Upper lobe of right lung (tissue), 1 donor: Measurements from ENCODE around the gene IFI44. TPM values are rescaled to one million over a fixed set of nuclear protein-coding genes. Genes with fewer than 3 reads are reported as not detected.

Experiments used
- ATAC-seq: fragments of 200-7000 bp; cut with Tn5 transposase; one replicate; pipeline ENCODE4 v1.9.1; 2020; ENCODE audit warnings: mild to moderate bottlenecking, moderate library complexity
- DNase-seq: peaks from one replicate; pipeline ENCODE4 v3.0.0-alpha.2; 2020
- H3K27ac ChIP-seq: fragments of 200-600 bp; one replicate; pipeline ENCODE4 v1.8.0; 2022
- H3K27me3 ChIP-seq: fragments of 200-600 bp; one replicate; pipeline ENCODE4 v1.8.0; 2022; ENCODE audit warnings: mild to moderate bottlenecking
- H3K36me3 ChIP-seq: fragments of 200-600 bp; one replicate; pipeline ENCODE4 v1.8.0; 2022
- H3K4me1 ChIP-seq: fragments of 200-600 bp; one replicate; pipeline ENCODE4 v1.8.0; 2022
- H3K4me3 ChIP-seq: fragments of 200-600 bp; one replicate; pipeline ENCODE4 v1.8.0; 2022; ENCODE audit warnings: mild to moderate bottlenecking
- H3K9me3 ChIP-seq: fragments of 200-600 bp; one replicate; pipeline ENCODE4 v1.8.0; 2022
- CTCF ChIP-seq: fragments of 200-600 bp; IDR thresholded peaks from one replicate; pipeline ENCODE4 v1.8.0; 2022; ENCODE audit warnings: antibody characterized with exemption
- intact Hi-C: fragments of 100-400 bp; cut with DNase I; formaldehyde crosslinking; loops from one replicate; pipeline ENCODE4 v1.11.0; 2022
- total RNA-seq: library from RNA; stranded (reverse); fragmentation: NEBNext Ultra II Directional; extraction: Animal tissue kit (Norgen Biotek cat#: 25700); gene quantifications from one replicate; pipeline ENCODE4 v1.2.1, GENCODE V29; 2021
- donor health status: DM: no; HTN: yes; CAD: no; lungs with severe emphysema.

The IFI44 gene
- total RNA-seq, 1 donor from 2014 or later, result 63.2 TPM

- intact Hi-C loops, result no loop called here
- no peaks in the 10 kb centered on the region for H3K9me3 ChIP-seq
- H3K27me3 ChIP-seq, result no peaks in the 10 kb centered on the region
- no peaks in the 10 kb centered on the region for H3K36me3 ChIP-seq
- DNase-seq, result no peak
- H3K27ac ChIP-seq, result no peak overlapping the region
- H3K4me3 ChIP-seq, result no peak overlapping the region
- H3K4me1 ChIP-seq, result no peaks in the 10 kb centered on the region
- no peak for TF ChIP-seq CTCF
- ATAC-seq, result no peak
Measured at GRCh38 chr1:78691995-78692747, 42.5 kb downstream of the IFI44 start.

DNA sequence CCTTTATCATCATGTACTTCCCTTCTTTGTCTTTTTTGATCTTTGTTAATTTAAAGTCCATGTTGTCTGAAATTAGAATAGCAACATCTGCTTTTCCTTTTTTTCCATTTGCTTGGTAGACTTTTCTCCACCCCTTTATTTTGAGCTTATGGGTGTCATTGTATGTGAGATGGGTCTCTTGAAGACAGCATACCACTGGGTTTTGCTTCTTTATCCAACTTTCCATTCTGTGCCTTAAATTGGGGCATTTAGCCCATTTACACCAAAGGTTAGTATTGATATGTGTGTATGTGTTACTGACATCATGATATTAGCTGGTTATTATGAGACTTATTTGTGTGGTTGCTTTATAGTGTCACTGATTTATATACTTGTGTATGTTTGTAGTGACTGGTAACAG is 50.2 kb downstream of the IFI44 start:
- Histone ChIP-seq H3K27ac (no peak overlapping the region), H3K27me3 (no peaks in the 10 kb centered on the region), H3K9me3 (no peaks in the 10 kb centered on the region), H3K4me1 (no peaks in the 10 kb centered on the region), H3K4me3 (no peak overlapping the region), H3K36me3 (no peaks in the 10 kb centered on the region)
- DNase-seq (no peak), ATAC-seq (no peak)
- no peak for TF ChIP-seq CTCF
- intact Hi-C loops, result no loop called here

DNA sequence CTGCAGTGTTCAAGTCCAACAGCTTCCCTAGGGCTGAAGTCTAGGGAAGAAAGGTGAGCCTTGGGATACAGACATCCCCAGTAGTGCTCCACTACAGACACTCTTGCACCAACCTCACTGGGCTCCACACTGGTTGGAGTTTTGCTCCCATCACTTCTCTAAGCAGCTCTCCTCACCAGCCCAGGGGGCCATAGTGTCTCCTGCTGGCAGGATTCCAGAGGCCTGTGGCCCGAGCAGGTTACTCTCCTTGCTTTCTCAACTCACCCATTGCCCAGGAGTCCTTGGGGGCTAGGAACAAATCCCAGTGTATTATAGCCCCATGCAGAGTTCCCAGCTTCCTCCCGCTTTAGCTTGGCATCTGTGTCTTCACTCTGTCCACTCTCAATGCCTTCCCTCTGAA is 52.8 kb downstream of the IFI44 start:
- peak; percentile 14 for ATAC-seq
- Histone ChIP-seq H3K4me1 (no peaks in the 10 kb centered on the region), H3K27me3 (no peaks in the 10 kb centered on the region), H3K4me3 (no peak overlapping the region), H3K36me3 (no peaks in the 10 kb centered on the region), H3K9me3 (no peaks in the 10 kb centered on the region), H3K27ac (no peak overlapping the region)
- intact Hi-C loops, result no loop called here
- TF ChIP-seq CTCF, result no peak
- DNase-seq, result no peak

- Histone ChIP-seq H3K36me3 (no peaks in the 10 kb centered on the region), H3K4me1 (no peaks in the 10 kb centered on the region), H3K4me3 (no peak overlapping the region), H3K27me3 (no peaks in the 10 kb centered on the region), H3K27ac (no peak overlapping the region), H3K9me3 (no peaks in the 10 kb centered on the region)
- DNase-seq (no peak), ATAC-seq (no peak)
- intact Hi-C loops, result no loop called here
- no peak for TF ChIP-seq CTCF
Measured at GRCh38 chr1:78703806-78704205, 54.2 kb downstream of the IFI44 start.

DNA sequence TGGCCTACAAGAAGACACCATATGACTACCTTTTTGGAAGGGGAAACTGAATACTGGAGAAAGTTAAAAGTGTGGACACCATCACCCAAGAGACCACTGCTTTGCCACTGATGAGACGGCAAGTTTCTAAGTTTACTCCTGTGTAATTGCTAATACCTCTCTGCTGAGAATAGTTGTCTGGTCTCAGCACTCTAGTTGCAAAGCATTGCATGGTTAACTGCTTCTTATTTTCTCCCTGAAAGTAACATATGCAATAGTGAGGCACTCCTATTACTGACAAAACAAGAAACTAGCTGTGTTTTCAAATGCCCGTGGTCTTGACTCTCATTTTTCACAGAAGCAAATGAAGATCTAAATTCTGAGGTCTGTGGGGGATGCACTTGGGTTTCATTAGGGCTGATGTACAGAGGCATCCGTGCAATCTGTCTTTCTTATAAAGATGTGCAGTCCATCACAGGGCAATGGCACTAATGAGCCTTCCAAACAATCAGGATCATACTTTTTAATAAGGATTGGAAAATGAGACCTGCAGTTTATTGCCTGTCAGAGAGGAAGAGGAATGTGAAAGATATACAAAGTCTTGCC is 62.9 kb downstream of the IFI44 start:
- DNase-seq (no peak), ATAC-seq (no peak)
- Histone ChIP-seq H3K4me1 (no peaks in the 10 kb centered on the region), H3K27me3 (no peaks in the 10 kb centered on the region), H3K9me3 (no peaks in the 10 kb centered on the region), H3K27ac (no peak overlapping the region), H3K36me3 (no peaks in the 10 kb centered on the region), H3K4me3 (no peak overlapping the region)
- intact Hi-C loops, result no loop called here
- TF ChIP-seq CTCF, result no peak
